ENCODE data around the gene PDS5B. TPM values are rescaled to one million over a fixed set of nuclear protein-coding genes. Genes with fewer than 3 reads are reported as not detected.
"Not testable (repeated sequence)": the region's sequence is repeated elsewhere in the genome, so short reads cannot be mapped to it uniquely, and the experiment has no call there.

The PDS5B gene
- total RNA-seq, 2 donors from 2014 or later, result 46.9 to 57.1 TPM

DNA sequence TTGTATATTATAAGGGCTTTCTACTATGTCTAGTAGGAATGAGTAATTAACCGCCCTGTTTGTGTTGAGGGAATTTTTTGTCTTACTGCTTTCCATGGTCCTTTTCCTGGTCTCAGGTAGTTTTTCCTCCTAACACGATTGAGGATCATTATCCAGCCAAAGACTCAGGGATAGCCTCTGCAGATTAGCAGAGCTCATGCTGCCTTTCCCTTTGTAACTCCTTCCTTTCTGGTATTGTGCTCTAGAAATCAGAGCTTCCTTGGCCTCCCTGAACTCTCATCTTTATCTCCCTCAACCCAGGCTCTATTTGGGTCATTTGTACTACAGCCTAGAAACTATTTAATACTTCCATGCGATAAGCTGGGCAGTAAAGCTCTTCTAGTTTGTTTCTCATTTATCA, 142.1 kb downstream of the PDS5B start:
- H3K4me1 Mint-ChIP-seq, result peaks cover 22% of the 10 kb centered on the region
- H3K4me3 Mint-ChIP-seq, result no peak overlapping the region
- peaks cover 34% of the 10 kb centered on the region for H3K36me3 Mint-ChIP-seq (ENCODE audit: low read depth)
- H3K9me3 ChIP-seq (ENCODE audit: control insufficient read depth, low read length), result peaks cover 7% of the 10 kb centered on the region
- TF ChIP-seq, protein P1, sequence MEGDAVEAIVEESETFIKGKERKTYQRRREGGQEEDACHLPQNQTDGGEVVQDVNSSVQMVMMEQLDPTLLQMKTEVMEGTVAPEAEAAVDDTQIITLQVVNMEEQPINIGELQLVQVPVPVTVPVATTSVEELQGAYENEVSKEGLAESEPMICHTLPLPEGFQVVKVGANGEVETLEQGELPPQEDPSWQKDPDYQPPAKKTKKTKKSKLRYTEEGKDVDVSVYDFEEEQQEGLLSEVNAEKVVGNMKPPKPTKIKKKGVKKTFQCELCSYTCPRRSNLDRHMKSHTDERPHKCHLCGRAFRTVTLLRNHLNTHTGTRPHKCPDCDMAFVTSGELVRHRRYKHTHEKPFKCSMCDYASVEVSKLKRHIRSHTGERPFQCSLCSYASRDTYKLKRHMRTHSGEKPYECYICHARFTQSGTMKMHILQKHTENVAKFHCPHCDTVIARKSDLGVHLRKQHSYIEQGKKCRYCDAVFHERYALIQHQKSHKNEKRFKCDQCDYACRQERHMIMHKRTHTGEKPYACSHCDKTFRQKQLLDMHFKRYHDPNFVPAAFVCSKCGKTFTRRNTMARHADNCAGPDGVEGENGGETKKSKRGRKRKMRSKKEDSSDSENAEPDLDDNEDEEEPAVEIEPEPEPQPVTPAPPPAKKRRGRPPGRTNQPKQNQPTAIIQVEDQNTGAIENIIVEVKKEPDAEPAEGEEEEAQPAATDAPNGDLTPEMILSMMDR (conservative IDR thresholded peaks at IDR 0.05), result no peak
- H3K27ac Mint-ChIP-seq, result no peak overlapping the region
- no peak overlapping the region for H3K27ac ChIP-seq (ENCODE audit: low read depth, low read length)
- H3K27me3 ChIP-seq (ENCODE audit: control insufficient read depth, insufficient read depth, low read length, poor library complexity, severe bottlenecking), result no peaks in the 10 kb centered on the region
- WGBS, 2 experiments (ENCODE audit: insufficient coverage in 1 of 2, insufficient read length in 1 of 2), result 69 to 82% methylated on average over 2 to 3 of the region's 3 CpGs
- no peaks in the 10 kb centered on the region for H3K27me3 Mint-ChIP-seq (ENCODE audit: insufficient read depth)
- H3K36me3 ChIP-seq (ENCODE audit: control insufficient read depth, insufficient read depth, low read length), result peaks cover 28% of the 10 kb centered on the region
- no peaks in the 10 kb centered on the region for H3K4me1 ChIP-seq (ENCODE audit: control insufficient read depth, insufficient read depth, low read length)
- H3K4me3 ChIP-seq (ENCODE audit: low read length), result no peak overlapping the region
- no peak for DNase-seq
- no peak overlapping the region for H3K9ac ChIP-seq (ENCODE audit: extremely low read depth, low read length, poor library complexity, severe bottlenecking)
- H3K9me3 Mint-ChIP-seq, result peaks cover 25% of the 10 kb centered on the region

DNA sequence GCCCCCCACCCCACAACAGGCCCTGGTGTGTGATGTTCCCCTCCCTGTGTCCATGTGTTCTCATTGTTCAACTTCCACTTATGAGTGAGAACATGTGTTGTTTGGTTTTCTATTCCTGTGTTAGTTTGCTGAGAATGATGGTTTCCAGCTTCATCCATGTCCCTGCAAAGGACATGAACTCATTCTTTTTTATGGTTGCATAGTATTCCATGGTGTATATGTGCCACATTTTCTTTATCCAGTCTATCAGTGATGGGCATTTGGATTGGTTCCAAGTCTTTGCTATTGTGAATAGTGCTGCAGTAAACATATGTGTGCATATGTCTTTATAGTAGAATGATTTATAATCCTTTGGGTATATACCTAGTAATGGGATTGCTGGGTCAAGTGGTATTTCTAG, 142.8 kb downstream of the PDS5B start:
- Mint-ChIP-seq H3K9me3 (peaks cover 21% of the 10 kb centered on the region), H3K36me3 (ENCODE audit: low read depth) (peaks cover 26% of the 10 kb centered on the region), H3K4me1 (peaks cover 22% of the 10 kb centered on the region)
- not testable (repeated sequence) for H3K9ac ChIP-seq (ENCODE audit: extremely low read depth, low read length, poor library complexity, severe bottlenecking); H3K27me3 Mint-ChIP-seq (ENCODE audit: insufficient read depth); H3K27ac ChIP-seq (ENCODE audit: low read depth, low read length); H3K27me3 ChIP-seq (ENCODE audit: control insufficient read depth, insufficient read depth, low read length, poor library complexity, severe bottlenecking); H3K27ac Mint-ChIP-seq; DNase-seq; H3K9me3 ChIP-seq (ENCODE audit: control insufficient read depth, low read length); H3K4me1 ChIP-seq (ENCODE audit: control insufficient read depth, insufficient read depth, low read length); H3K4me3 Mint-ChIP-seq; H3K4me3 ChIP-seq (ENCODE audit: low read length)
- H3K36me3 ChIP-seq (ENCODE audit: control insufficient read depth, insufficient read depth, low read length), result peaks cover 20% of the 10 kb centered on the region

DNA sequence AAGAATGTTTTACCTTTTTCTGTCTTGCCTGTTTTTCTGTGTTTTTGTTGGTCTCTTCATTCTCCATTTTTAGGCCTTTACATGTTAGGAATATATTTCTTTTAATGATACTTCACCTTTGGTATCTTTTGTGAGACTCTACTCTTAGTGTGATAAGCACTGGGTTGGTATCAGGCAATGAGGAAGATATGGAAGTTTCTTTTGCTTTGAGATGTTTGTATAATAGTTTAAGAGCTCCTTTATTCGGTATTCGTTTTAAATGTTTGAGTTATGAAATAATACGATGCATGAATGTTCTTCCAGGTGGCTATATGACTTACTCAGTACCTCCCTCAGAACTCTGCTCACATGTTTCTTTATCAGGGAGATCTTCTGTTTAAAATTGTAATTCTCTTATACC, 144.8 kb downstream of the PDS5B start:
- H3K36me3 ChIP-seq (ENCODE audit: control insufficient read depth, insufficient read depth, low read length), result peaks cover 4% of the 10 kb centered on the region
- peak overlapping the region; percentile 49 for H3K4me3 ChIP-seq (ENCODE audit: low read length)
- no peaks in the 10 kb centered on the region for H3K4me1 ChIP-seq (ENCODE audit: control insufficient read depth, insufficient read depth, low read length)
- H3K36me3 Mint-ChIP-seq (ENCODE audit: low read depth), result peaks cover 12% of the 10 kb centered on the region
- no peak overlapping the region for H3K27ac ChIP-seq (ENCODE audit: low read depth, low read length)
- peaks cover 17% of the 10 kb centered on the region for H3K9me3 Mint-ChIP-seq
- H3K9me3 ChIP-seq (ENCODE audit: control insufficient read depth, low read length), result no peaks in the 10 kb centered on the region
- no peak for DNase-seq
- H3K27me3 Mint-ChIP-seq (ENCODE audit: insufficient read depth), result no peaks in the 10 kb centered on the region
- H3K27ac Mint-ChIP-seq, result peak overlapping the region; percentile 1
- H3K4me1 Mint-ChIP-seq, result peaks cover 22% of the 10 kb centered on the region
- TF ChIP-seq, protein P1 (conservative IDR thresholded peaks at IDR 0.05), result no peak
- H3K4me3 Mint-ChIP-seq, result no peak overlapping the region
- H3K9ac ChIP-seq (ENCODE audit: extremely low read depth, low read length, poor library complexity, severe bottlenecking), result no peak overlapping the region
- no peaks in the 10 kb centered on the region for H3K27me3 ChIP-seq (ENCODE audit: control insufficient read depth, insufficient read depth, low read length, poor library complexity, severe bottlenecking)
- WGBS, 2 experiments (ENCODE audit: insufficient coverage in 1 of 2, insufficient read length in 1 of 2), result 83% methylated on average over 3 of the region's 3 CpGs; no CpG with 5 or more reads in 1 of the 2 experiments

DNA sequence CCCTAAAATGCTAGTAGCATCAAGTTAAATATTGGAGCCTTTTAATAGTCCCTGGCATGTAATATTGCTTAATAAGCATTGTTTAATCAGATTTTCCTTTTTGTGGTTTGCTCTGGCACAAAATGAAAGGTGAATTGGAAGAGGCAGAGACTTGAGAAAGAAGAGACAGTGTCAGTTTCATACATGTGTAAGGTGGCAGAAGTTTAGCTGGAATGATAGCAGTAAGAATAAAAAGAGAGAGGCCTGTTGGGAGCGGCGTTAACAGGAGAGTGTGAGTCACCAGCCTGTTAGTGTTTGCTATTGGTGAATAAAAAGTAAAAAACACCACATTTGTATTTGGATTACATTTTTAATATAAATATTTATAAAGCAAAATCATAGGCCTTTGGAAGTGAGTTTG, 145.3 kb downstream of the PDS5B start:
- no peaks in the 10 kb centered on the region for H3K4me1 ChIP-seq (ENCODE audit: control insufficient read depth, insufficient read depth, low read length)
- peaks cover 12% of the 10 kb centered on the region for H3K36me3 Mint-ChIP-seq (ENCODE audit: low read depth)
- DNase-seq, result no peak
- H3K4me3 ChIP-seq (ENCODE audit: low read length), result peak overlapping the region; percentile 49
- H3K9me3 Mint-ChIP-seq, result peaks cover 17% of the 10 kb centered on the region
- no peak overlapping the region for H3K4me3 Mint-ChIP-seq
- no peaks in the 10 kb centered on the region for H3K27me3 Mint-ChIP-seq (ENCODE audit: insufficient read depth)
- H3K27ac Mint-ChIP-seq, result peak overlapping the region; percentile 31
- whole genome bisulfite sequencing, 2 experiments (ENCODE audit: insufficient coverage in 1 of 2, insufficient read length in 1 of 2), result 93% methylated on average over 2 of the region's 2 CpGs; no CpG with 5 or more reads in 1 of the 2 experiments
- no peaks in the 10 kb centered on the region for H3K27me3 ChIP-seq (ENCODE audit: control insufficient read depth, insufficient read depth, low read length, poor library complexity, severe bottlenecking)
- TF ChIP-seq, protein P1 (conservative IDR thresholded peaks at IDR 0.05), result no peak
- H3K36me3 ChIP-seq (ENCODE audit: control insufficient read depth, insufficient read depth, low read length), result peaks cover 4% of the 10 kb centered on the region
- H3K9me3 ChIP-seq (ENCODE audit: control insufficient read depth, low read length), result no peaks in the 10 kb centered on the region
- H3K9ac ChIP-seq (ENCODE audit: extremely low read depth, low read length, poor library complexity, severe bottlenecking), result no peak overlapping the region
- no peak overlapping the region for H3K27ac ChIP-seq (ENCODE audit: low read depth, low read length)
- H3K4me1 Mint-ChIP-seq, result peaks cover 22% of the 10 kb centered on the region

Data from endodermal cell (in vitro differentiated cells).